DOHH2 (cell line): ENCODE data around the gene SLC25A25.

Experiments used
- EZH2phosphoT487 ChIP-seq: fragments of 200-600 bp; sonication (generic); IDR thresholded peaks from 2 replicates; pipeline ENCODE4 v1.6.1; 2017; ENCODE audit warnings: borderline replicate concordance, mild to moderate bottlenecking, antibody characterized with exemption, low read length, moderate library complexity, mixed read lengths
- TF ChIP-seq, protein P1 (sequence below): fragments of 200-600 bp; sonication (generic); IDR thresholded peaks from one replicate; pipeline ENCODE4 v1.5.1; 2014; ENCODE audit warnings: antibody characterized with exemption, mild to moderate bottlenecking, low read depth, low read length; ENCODE audit not compliant: poor library complexity, severe bottlenecking

DNA sequence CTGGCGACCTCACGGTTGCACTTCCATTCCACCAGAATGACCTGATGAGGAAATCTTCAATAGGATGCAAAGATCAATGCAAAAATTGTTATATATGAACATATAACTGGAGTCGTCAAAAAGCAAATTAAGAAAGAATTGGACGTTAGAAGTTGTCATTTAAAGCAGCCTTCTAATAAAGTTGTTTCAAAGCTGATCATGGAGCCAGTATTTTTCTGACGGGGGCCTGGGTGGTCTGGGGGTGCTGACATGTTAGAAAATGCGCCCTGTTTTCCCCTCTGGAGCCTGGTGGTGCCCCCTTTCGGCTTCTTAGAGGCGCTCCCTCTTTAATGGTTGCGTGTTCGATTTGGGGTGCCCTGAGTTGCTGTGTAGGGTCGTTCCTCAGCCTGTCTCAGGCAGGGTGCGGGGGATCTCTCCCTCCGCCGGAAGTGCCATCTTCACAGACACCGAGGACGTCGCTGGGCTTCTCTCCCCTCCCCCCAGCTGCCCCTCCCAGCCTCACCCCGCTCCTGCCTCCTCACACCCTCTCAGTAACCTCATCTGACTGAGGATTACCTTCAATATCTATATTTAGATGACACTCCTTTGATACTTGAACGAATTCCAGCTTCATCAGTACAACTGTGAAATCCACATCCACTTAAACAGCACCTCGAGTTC, 41.1 kb downstream of the SLC25A25 start:
- TF ChIP-seq, protein P1, sequence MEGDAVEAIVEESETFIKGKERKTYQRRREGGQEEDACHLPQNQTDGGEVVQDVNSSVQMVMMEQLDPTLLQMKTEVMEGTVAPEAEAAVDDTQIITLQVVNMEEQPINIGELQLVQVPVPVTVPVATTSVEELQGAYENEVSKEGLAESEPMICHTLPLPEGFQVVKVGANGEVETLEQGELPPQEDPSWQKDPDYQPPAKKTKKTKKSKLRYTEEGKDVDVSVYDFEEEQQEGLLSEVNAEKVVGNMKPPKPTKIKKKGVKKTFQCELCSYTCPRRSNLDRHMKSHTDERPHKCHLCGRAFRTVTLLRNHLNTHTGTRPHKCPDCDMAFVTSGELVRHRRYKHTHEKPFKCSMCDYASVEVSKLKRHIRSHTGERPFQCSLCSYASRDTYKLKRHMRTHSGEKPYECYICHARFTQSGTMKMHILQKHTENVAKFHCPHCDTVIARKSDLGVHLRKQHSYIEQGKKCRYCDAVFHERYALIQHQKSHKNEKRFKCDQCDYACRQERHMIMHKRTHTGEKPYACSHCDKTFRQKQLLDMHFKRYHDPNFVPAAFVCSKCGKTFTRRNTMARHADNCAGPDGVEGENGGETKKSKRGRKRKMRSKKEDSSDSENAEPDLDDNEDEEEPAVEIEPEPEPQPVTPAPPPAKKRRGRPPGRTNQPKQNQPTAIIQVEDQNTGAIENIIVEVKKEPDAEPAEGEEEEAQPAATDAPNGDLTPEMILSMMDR: no peak
- no peak for TF ChIP-seq EZH2phosphoT487
